Duodenal mucosa (tissue), 2 donors: ENCODE data around the gene SYNPO.

Experiments used
- H3K27ac ChIP-seq: one replicate; pipeline ENCODE4 v1.7.0; 2013; ENCODE audit warnings: low read depth, low read length
- H3K27me3 ChIP-seq, 2 donors: one replicate each; pipeline ENCODE4 v1.7.0; 2013; ENCODE audit warnings: low read length in 2 of 2, control low read depth in 1 of 2; ENCODE audit not compliant: insufficient read depth in 2 of 2, control insufficient read depth in 1 of 2
- H3K36me3 ChIP-seq, 2 donors: one replicate each; pipeline ENCODE4 v1.7.0; 2013; ENCODE audit warnings: low read length in 2 of 2, control low read depth in 1 of 2; ENCODE audit not compliant: insufficient read depth in 2 of 2, control insufficient read depth in 1 of 2
- H3K4me1 ChIP-seq, 2 donors: one replicate each; pipeline ENCODE4 v1.7.0; 2013; ENCODE audit warnings: low read length in 2 of 2, control low read depth in 1 of 2; ENCODE audit not compliant: insufficient read depth in 2 of 2, control insufficient read depth in 1 of 2
- H3K4me3 ChIP-seq, 2 donors: one replicate each; pipeline ENCODE4 v1.7.0; 2013; ENCODE audit warnings: low read length in 2 of 2, low read depth in 1 of 2
- H3K9ac ChIP-seq, 2 donors: one replicate each; pipeline ENCODE4 v1.7.0; 2013; ENCODE audit warnings: low read length in 2 of 2, low read depth in 1 of 2
- H3K9me3 ChIP-seq, 2 donors: one replicate each; pipeline ENCODE4 v1.7.0; 2013; ENCODE audit warnings: low read length in 2 of 2, control low read depth in 1 of 2; ENCODE audit not compliant: control insufficient read depth in 1 of 2

The SYNPO gene

GRCh38 chr5:150606476-150606875 is 34.0 kb upstream of the SYNPO start:
- peaks cover 0 to 5% of the 10 kb centered on the region in 2 donors for H3K36me3 ChIP-seq
- H3K27ac ChIP-seq: no peak overlapping the region
- no peaks in the 10 kb centered on the region for H3K27me3 ChIP-seq
- no peaks in the 10 kb centered on the region for H3K9me3 ChIP-seq
- H3K4me3 ChIP-seq: no peak overlapping the region
- H3K4me1 ChIP-seq: peaks cover 19 to 22% of the 10 kb centered on the region in 2 donors
- H3K9ac ChIP-seq: no peak overlapping the region

GRCh38 chr5:150607105-150607504 is 33.4 kb upstream of the SYNPO start:
- Histone ChIP-seq H3K4me1 (peaks cover 25 to 28% of the 10 kb centered on the region in 2 donors), H3K9ac (no peak overlapping the region), H3K27ac (no peak overlapping the region), H3K9me3 (no peaks in the 10 kb centered on the region), H3K36me3 (peaks cover 0 to 5% of the 10 kb centered on the region in 2 donors), H3K27me3 (no peaks in the 10 kb centered on the region), H3K4me3 (no peak overlapping the region)

DNA sequence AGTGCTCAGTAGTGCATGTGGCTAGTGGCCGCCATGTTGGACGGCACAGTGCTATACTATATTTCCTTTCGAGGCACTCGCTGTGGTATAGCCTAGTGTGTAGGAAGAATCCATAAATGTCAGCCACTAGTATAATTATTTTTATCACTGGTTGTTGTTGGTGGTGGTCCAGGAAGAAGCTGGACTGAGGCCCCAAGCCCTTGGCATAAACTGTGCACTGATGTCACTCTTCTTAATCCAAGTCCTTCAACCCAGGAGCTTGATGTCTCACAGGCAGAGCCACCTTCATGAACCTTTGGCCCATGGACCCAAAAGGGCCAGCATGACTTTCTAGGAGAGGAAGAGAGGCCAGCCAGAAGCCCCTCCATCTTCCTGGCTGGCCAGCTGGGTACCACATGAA is 32.5 kb upstream of the SYNPO start:
- Histone ChIP-seq H3K4me1 (peaks cover 32 to 33% of the 10 kb centered on the region in 2 donors), H3K4me3 (no peak overlapping the region), H3K27ac (no peak overlapping the region), H3K9me3 (no peaks in the 10 kb centered on the region), H3K27me3 (no peaks in the 10 kb centered on the region), H3K36me3 (peaks cover 0 to 5% of the 10 kb centered on the region in 2 donors), H3K9ac (no peak overlapping the region)

GRCh38 chr5:150608991-150609390 is 31.5 kb upstream of the SYNPO start:
- no peak overlapping the region for H3K27ac ChIP-seq
- no peaks in the 10 kb centered on the region for H3K9me3 ChIP-seq
- H3K4me1 ChIP-seq: peaks cover 42 to 43% of the 10 kb centered on the region in 2 donors
- H3K36me3 ChIP-seq: peaks cover 0 to 4% of the 10 kb centered on the region in 2 donors
- H3K27me3 ChIP-seq: no peaks in the 10 kb centered on the region
- no peak overlapping the region for H3K4me3 ChIP-seq
- H3K9ac ChIP-seq: no peak overlapping the region

- no peaks in the 10 kb centered on the region for H3K36me3 ChIP-seq
- peak overlapping the region; percentile 74 for H3K27ac ChIP-seq
- H3K9me3 ChIP-seq: no peaks in the 10 kb centered on the region
- no peaks in the 10 kb centered on the region for H3K27me3 ChIP-seq
- H3K4me3 ChIP-seq: peak overlapping the region; percentile 16 to 32
- peaks cover 52 to 53% of the 10 kb centered on the region in 2 donors for H3K4me1 ChIP-seq
- H3K9ac ChIP-seq: peak overlapping the region; percentile 44 to 57
These were observed 30.4 kb upstream of the SYNPO start for GRCh38 chr5:150609843-150610584.

- no peaks in the 10 kb centered on the region for H3K27me3 ChIP-seq
- no peak overlapping the region for H3K4me3 ChIP-seq
- no peak overlapping the region for H3K27ac ChIP-seq
- H3K36me3 ChIP-seq: no peaks in the 10 kb centered on the region
- H3K9me3 ChIP-seq: no peaks in the 10 kb centered on the region
- peaks cover 62 to 63% of the 10 kb centered on the region in 2 donors for H3K4me1 ChIP-seq
- no peak overlapping the region for H3K9ac ChIP-seq
These were observed 29.4 kb upstream of the SYNPO start for GRCh38 chr5:150611026-150611425.

DNA sequence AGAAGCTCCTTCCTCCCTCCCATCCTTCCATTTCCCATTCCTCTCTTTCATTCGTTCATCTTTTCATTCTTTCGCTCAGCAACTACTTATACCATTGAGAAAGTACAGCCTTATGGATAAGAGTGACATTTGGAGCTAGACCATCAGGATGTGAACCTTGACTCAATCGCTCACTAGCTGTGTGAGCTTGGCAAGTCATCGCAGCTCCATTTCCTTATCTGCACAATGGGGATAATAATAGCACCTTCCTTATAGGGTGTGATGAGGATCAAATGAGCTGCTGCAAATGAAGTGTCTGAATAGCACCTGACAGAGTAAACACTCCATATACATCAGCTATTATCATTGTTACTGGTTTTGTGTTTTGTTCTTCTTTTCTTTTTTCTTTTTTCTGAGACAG is 28.1 kb upstream of the SYNPO start:
- Histone ChIP-seq H3K27me3 (no peaks in the 10 kb centered on the region), H3K27ac (peak overlapping the region; percentile 37)

GRCh38 chr5:150612905-150613670 is 27.4 kb upstream of the SYNPO start:
- Histone ChIP-seq H3K9me3 (no peaks in the 10 kb centered on the region), H3K27me3 (no peaks in the 10 kb centered on the region), H3K9ac (peak overlapping the region in 1 of 2 donors; percentile 15), H3K27ac (no peak overlapping the region), H3K4me3 (peak overlapping the region in 1 of 2 donors; percentile 6), H3K36me3 (peaks cover 0 to 4% of the 10 kb centered on the region in 2 donors), H3K4me1 (peaks cover 74 to 76% of the 10 kb centered on the region in 2 donors)

More for the DNA sequence above, 28.1 kb upstream of the SYNPO start:
- Histone ChIP-seq H3K4me1 (peaks cover 74 to 76% of the 10 kb centered on the region in 2 donors), H3K4me3 (no peak overlapping the region), H3K9me3 (no peaks in the 10 kb centered on the region), H3K36me3 (no peaks in the 10 kb centered on the region), H3K9ac (peak overlapping the region in 1 of 2 donors; percentile 17)

GRCh38 chr5:150613991-150614660 is 26.3 kb upstream of the SYNPO start:
- peak overlapping the region in 1 of 2 donors; percentile 6 for H3K9ac ChIP-seq

More at GRCh38 chr5:150613991-150614660, 26.3 kb upstream of the SYNPO start:
- Histone ChIP-seq H3K4me1 (peaks cover 76 to 81% of the 10 kb centered on the region in 2 donors), H3K36me3 (peaks cover 0 to 12% of the 10 kb centered on the region in 2 donors), H3K27ac (no peak overlapping the region), H3K4me3 (peak overlapping the region in 1 of 2 donors; percentile 6), H3K9me3 (no peaks in the 10 kb centered on the region), H3K27me3 (no peaks in the 10 kb centered on the region)
